Brain pericyte (primary cell): ENCODE results near the gene UQCRC1.
A peak's percentile ranks its signal among the peaks of the same experiment; 100 is the strongest.

Source experiments
- DNase-seq: peaks from one replicate; pipeline ENCODE4 v3.0.0-alpha.2; 2012; ENCODE audit warnings: low read depth, low spot score

The UQCRC1 gene

GRCh38 chr3:48609088-48610005 is at the start of gene UQCRC1:
Gene UQCRC1, minus strand, starts transcription at chr3:48609646. Its CDS starts 26 bp downstream, at chr3:48609620.
- DNase-seq = peak; percentile 90

GRCh38 chr3:48656841-48657281 is 47.4 kb upstream of the UQCRC1 start:
- DNase-seq = no peak

GRCh38 chr3:48656061-48656840 is 46.8 kb upstream of the UQCRC1 start:
- DNase-seq = no peak

GRCh38 chr3:48655606-48656005 is 46.2 kb upstream of the UQCRC1 start:
- DNase-seq = no peak

GRCh38 chr3:48655063-48655462 is 45.6 kb upstream of the UQCRC1 start:
- DNase-seq = no peak

- DNase-seq = no peak
Measured at GRCh38 chr3:48652923-48653715, 43.7 kb upstream of the UQCRC1 start.

- no peak for DNase-seq
Measured at GRCh38 chr3:48651771-48652170, 42.3 kb upstream of the UQCRC1 start.

GRCh38 chr3:48650723-48651122 is 41.3 kb upstream of the UQCRC1 start:
- DNase-seq = no peak

GRCh38 chr3:48648188-48648850 is 38.9 kb upstream of the UQCRC1 start:
- no peak for DNase-seq

GRCh38 chr3:48647714-48648113 is 38.3 kb upstream of the UQCRC1 start:
- DNase-seq = no peak

GRCh38 chr3:48644898-48645760 is 35.7 kb upstream of the UQCRC1 start:
- DNase-seq = no peak

- DNase-seq = no peak
Measured at GRCh38 chr3:48642605-48643004, 33.2 kb upstream of the UQCRC1 start.

- DNase-seq = no peak
Measured at GRCh38 chr3:48641396-48641795, 31.9 kb upstream of the UQCRC1 start.

GRCh38 chr3:48639944-48640606 is 30.6 kb upstream of the UQCRC1 start:
- no peak for DNase-seq

- no peak for DNase-seq
Measured at GRCh38 chr3:48637305-48637704, 27.9 kb upstream of the UQCRC1 start.

GRCh38 chr3:48636149-48636655 is 26.8 kb upstream of the UQCRC1 start:
- no peak for DNase-seq

GRCh38 chr3:48635222-48636021 is 26.0 kb upstream of the UQCRC1 start, which contains the start of gene SLC26A6:
Gene SLC26A6, minus strand, starts transcription at chr3:48635461. Its CDS starts 68 bp downstream, at chr3:48635393.
- DNase-seq = peak; percentile 85

GRCh38 chr3:48634661-48635221 is 25.3 kb upstream of the UQCRC1 start:
- no peak for DNase-seq
